GM20000 (cell line): ENCODE data around the gene TNRC6B.
"Not testable (repeated sequence)": the region's sequence is repeated elsewhere in the genome, so short reads cannot be mapped to it uniquely, and the experiment has no call there.

Experiments used
- DNase-seq: peaks from one replicate; pipeline ENCODE4 v3.0.0; 2012; ENCODE audit warnings: low spot score
- TF ChIP-seq, protein P1 (sequence below): IDR thresholded peaks from 2 replicates; pipeline ENCODE4 v1.5.1; 2012; ENCODE audit warnings: mild to moderate bottlenecking, control low read depth; ENCODE audit errors: extremely low read depth, missing control alignments

The TNRC6B gene

DNA sequence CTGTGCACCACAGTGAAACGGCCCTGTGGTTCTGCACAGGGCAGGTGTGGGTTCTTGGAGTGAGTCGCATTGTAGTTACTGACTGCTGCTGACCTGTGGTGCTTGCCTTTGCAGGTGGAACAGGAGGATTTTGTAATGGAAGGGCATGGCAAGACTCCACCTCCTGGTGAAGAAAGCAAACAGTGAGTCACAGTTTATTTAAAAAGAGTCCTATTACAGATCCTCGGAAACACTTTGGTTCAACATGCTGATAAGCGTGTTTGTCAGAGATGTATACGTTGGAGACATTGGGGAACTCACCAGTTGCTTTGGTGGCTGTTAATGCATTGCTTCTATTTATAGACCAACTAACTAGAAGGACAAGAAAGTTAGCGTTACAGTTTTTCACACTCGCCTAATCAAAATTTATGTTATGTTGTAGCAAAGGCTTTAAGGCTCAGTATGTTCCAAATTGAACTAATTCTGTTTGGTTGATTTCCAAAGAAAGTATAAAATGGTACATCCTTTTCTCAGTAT is 21.7 kb upstream of the TNRC6B start:
- no peak for DNase-seq
- TF ChIP-seq, protein P1, sequence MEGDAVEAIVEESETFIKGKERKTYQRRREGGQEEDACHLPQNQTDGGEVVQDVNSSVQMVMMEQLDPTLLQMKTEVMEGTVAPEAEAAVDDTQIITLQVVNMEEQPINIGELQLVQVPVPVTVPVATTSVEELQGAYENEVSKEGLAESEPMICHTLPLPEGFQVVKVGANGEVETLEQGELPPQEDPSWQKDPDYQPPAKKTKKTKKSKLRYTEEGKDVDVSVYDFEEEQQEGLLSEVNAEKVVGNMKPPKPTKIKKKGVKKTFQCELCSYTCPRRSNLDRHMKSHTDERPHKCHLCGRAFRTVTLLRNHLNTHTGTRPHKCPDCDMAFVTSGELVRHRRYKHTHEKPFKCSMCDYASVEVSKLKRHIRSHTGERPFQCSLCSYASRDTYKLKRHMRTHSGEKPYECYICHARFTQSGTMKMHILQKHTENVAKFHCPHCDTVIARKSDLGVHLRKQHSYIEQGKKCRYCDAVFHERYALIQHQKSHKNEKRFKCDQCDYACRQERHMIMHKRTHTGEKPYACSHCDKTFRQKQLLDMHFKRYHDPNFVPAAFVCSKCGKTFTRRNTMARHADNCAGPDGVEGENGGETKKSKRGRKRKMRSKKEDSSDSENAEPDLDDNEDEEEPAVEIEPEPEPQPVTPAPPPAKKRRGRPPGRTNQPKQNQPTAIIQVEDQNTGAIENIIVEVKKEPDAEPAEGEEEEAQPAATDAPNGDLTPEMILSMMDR = no peak

- not testable (repeated sequence) for DNase-seq
Observed at GRCh38 chr22:40156682-40157081, 21.0 kb upstream of the TNRC6B start.

GRCh38 chr22:40157330-40157945 is 20.3 kb upstream of the TNRC6B start:
- TF ChIP-seq, protein P1 = no peak
- DNase-seq = no peak

- DNase-seq = no peak
- TF ChIP-seq, protein P1 = no peak
Observed at GRCh38 chr22:40161194-40161593, 16.5 kb upstream of the TNRC6B start.

DNA sequence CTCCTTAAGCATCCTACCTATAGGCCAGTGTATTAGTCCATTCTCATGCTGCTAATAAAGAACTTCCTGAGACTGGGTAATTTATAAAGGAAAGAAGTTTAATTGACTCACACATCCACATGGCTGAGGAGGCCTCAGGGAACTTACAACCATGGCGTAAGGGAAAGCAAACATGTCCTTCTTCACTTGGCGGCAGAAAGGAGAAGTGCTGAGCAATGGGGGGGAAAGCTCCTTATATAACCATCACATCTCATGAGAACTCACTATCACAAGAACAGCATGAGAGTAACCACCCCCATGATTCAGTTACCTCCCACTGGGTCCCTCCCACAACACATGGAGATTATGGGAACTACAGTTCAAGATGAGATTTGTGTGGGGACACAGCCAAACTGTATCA is 12.2 kb upstream of the TNRC6B start:
- DNase-seq = not testable (repeated sequence)

GRCh38 chr22:40175611-40176244 is 2.0 kb upstream of the TNRC6B start:
- no peak for DNase-seq
- TF ChIP-seq, protein P1 = no peak

GRCh38 chr22:40176921-40177737 is 596 bp upstream of the TNRC6B start:
- DNase-seq = no peak
- TF ChIP-seq, protein P1 = no peak
